ENCODE results near the gene MYDGF. TPM values are rescaled to one million over a fixed set of nuclear protein-coding genes. Genes with fewer than 3 reads are reported as not detected.
"Not testable (repeated sequence)": the region's sequence is repeated elsewhere in the genome, so short reads cannot be mapped to it uniquely, and the experiment has no call there.

The MYDGF gene
- total RNA-seq (2014; rRNA removed; shearing (Covaris generic)), result 90.2 and 92.2 TPM in 2 replicates

GRCh38 chr19:4669723-4670480 lies at the start of gene MYDGF:
MYDGF (minus strand) TSS chr19:4670342; CDS start chr19:4670334, 8 bp downstream.
- peak; percentile 100 for DNase-seq
- Histone ChIP-seq H3K36me3 (replicated peaks; ENCODE audit: control insufficient read depth, insufficient read depth, low read length) (peaks cover 2% of the 10 kb centered on the region), H3K4me3 (ENCODE audit: insufficient read depth, low read depth, low read length) (peak within 1 kb of the TSS; percentile 80), H3K27me3 (ENCODE audit: control insufficient read depth, insufficient read depth, low read length) (no peaks in the 10 kb centered on the region)

GRCh38 chr19:4719499-4719866 lies 49.3 kb upstream of the MYDGF start:
- Histone ChIP-seq H3K27me3 (ENCODE audit: control insufficient read depth, insufficient read depth, low read length) (no peaks in the 10 kb centered on the region), H3K36me3 (replicated peaks; ENCODE audit: control insufficient read depth, insufficient read depth, low read length) (peaks cover 20% of the 10 kb centered on the region), H3K4me3 (ENCODE audit: insufficient read depth, low read depth, low read length) (no peak overlapping the region)
- no peak for DNase-seq

- no peaks in the 10 kb centered on the region for H3K27me3 ChIP-seq (ENCODE audit: control insufficient read depth, insufficient read depth, low read length)
- no peak for DNase-seq
- peaks cover 24% of the 10 kb centered on the region for H3K36me3 ChIP-seq (replicated peaks; ENCODE audit: control insufficient read depth, insufficient read depth, low read length)
- H3K4me3 ChIP-seq (ENCODE audit: insufficient read depth, low read depth, low read length), result no peak overlapping the region
Observed at GRCh38 chr19:4717966-4718701, 48.0 kb upstream of the MYDGF start.

- Histone ChIP-seq H3K36me3 (replicated peaks; ENCODE audit: control insufficient read depth, insufficient read depth, low read length) (peaks cover 29% of the 10 kb centered on the region), H3K27me3 (ENCODE audit: control insufficient read depth, insufficient read depth, low read length) (no peaks in the 10 kb centered on the region), H3K4me3 (ENCODE audit: insufficient read depth, low read depth, low read length) (no peak overlapping the region)
- DNase-seq, result no peak
Observed at GRCh38 chr19:4717191-4717965, 47.2 kb upstream of the MYDGF start.

- peaks cover 35% of the 10 kb centered on the region for H3K36me3 ChIP-seq (replicated peaks; ENCODE audit: control insufficient read depth, insufficient read depth, low read length)
- no peak for DNase-seq
Observed at GRCh38 chr19:4715529-4716221, 45.5 kb upstream of the MYDGF start.

GRCh38 chr19:4715178-4715528 lies 45.0 kb upstream of the MYDGF start:
- peaks cover 39% of the 10 kb centered on the region for H3K36me3 ChIP-seq (replicated peaks; ENCODE audit: control insufficient read depth, insufficient read depth, low read length)
- not testable (repeated sequence) for H3K4me3 ChIP-seq (ENCODE audit: insufficient read depth, low read depth, low read length); H3K27me3 ChIP-seq (ENCODE audit: control insufficient read depth, insufficient read depth, low read length); DNase-seq

More at GRCh38 chr19:4715529-4716221, 45.5 kb upstream of the MYDGF start:
- Histone ChIP-seq H3K4me3 (ENCODE audit: insufficient read depth, low read depth, low read length) (no peak overlapping the region), H3K27me3 (ENCODE audit: control insufficient read depth, insufficient read depth, low read length) (no peaks in the 10 kb centered on the region)

- DNase-seq, result no peak
- peaks cover 37% of the 10 kb centered on the region for H3K36me3 ChIP-seq (replicated peaks; ENCODE audit: control insufficient read depth, insufficient read depth, low read length)
Observed at GRCh38 chr19:4714016-4714415, 43.9 kb upstream of the MYDGF start.

GRCh38 chr19:4713384-4713951 lies 43.3 kb upstream of the MYDGF start:
- Histone ChIP-seq H3K36me3 (replicated peaks; ENCODE audit: control insufficient read depth, insufficient read depth, low read length) (peaks cover 36% of the 10 kb centered on the region), H3K27me3 (ENCODE audit: control insufficient read depth, insufficient read depth, low read length) (no peaks in the 10 kb centered on the region), H3K4me3 (ENCODE audit: insufficient read depth, low read depth, low read length) (no peak overlapping the region)
- no peak for DNase-seq

More at GRCh38 chr19:4714016-4714415, 43.9 kb upstream of the MYDGF start:
- H3K4me3 ChIP-seq (ENCODE audit: insufficient read depth, low read depth, low read length), result no peak overlapping the region
- H3K27me3 ChIP-seq (ENCODE audit: control insufficient read depth, insufficient read depth, low read length), result no peaks in the 10 kb centered on the region

GRCh38 chr19:4712771-4713170 lies 42.6 kb upstream of the MYDGF start:
- Histone ChIP-seq H3K27me3 (ENCODE audit: control insufficient read depth, insufficient read depth, low read length) (no peaks in the 10 kb centered on the region), H3K4me3 (ENCODE audit: insufficient read depth, low read depth, low read length) (no peak overlapping the region), H3K36me3 (replicated peaks; ENCODE audit: control insufficient read depth, insufficient read depth, low read length) (peaks cover 33% of the 10 kb centered on the region)
- DNase-seq, result no peak

GRCh38 chr19:4711211-4711610 lies 41.1 kb upstream of the MYDGF start:
- no peak for DNase-seq
- Histone ChIP-seq H3K36me3 (replicated peaks; ENCODE audit: control insufficient read depth, insufficient read depth, low read length) (peaks cover 28% of the 10 kb centered on the region), H3K4me3 (ENCODE audit: insufficient read depth, low read depth, low read length) (no peak overlapping the region), H3K27me3 (ENCODE audit: control insufficient read depth, insufficient read depth, low read length) (no peaks in the 10 kb centered on the region)

GRCh38 chr19:4710281-4710600 lies 40.1 kb upstream of the MYDGF start:
- no peaks in the 10 kb centered on the region for H3K27me3 ChIP-seq (ENCODE audit: control insufficient read depth, insufficient read depth, low read length)
- DNase-seq, result no peak
- peaks cover 25% of the 10 kb centered on the region for H3K36me3 ChIP-seq (replicated peaks; ENCODE audit: control insufficient read depth, insufficient read depth, low read length)
- no peak overlapping the region for H3K4me3 ChIP-seq (ENCODE audit: insufficient read depth, low read depth, low read length)

- Histone ChIP-seq H3K36me3 (replicated peaks; ENCODE audit: control insufficient read depth, insufficient read depth, low read length) (peaks cover 24% of the 10 kb centered on the region), H3K27me3 (ENCODE audit: control insufficient read depth, insufficient read depth, low read length) (no peaks in the 10 kb centered on the region)
Observed at GRCh38 chr19:4709440-4710280, 39.5 kb upstream of the MYDGF start.

GRCh38 chr19:4707956-4708650 lies 38.0 kb upstream of the MYDGF start:
- DNase-seq, result no peak
- Histone ChIP-seq H3K4me3 (ENCODE audit: insufficient read depth, low read depth, low read length) (no peak overlapping the region), H3K36me3 (replicated peaks; ENCODE audit: control insufficient read depth, insufficient read depth, low read length) (peaks cover 21% of the 10 kb centered on the region), H3K27me3 (ENCODE audit: control insufficient read depth, insufficient read depth, low read length) (no peaks in the 10 kb centered on the region)

More at GRCh38 chr19:4709440-4710280, 39.5 kb upstream of the MYDGF start:
- H3K4me3 ChIP-seq (ENCODE audit: insufficient read depth, low read depth, low read length), result no peak overlapping the region
- no peak for DNase-seq

All from H7 (cell line).